ENCODE measurements around the gene PLIN1. TPM values are rescaled to one million over a fixed set of nuclear protein-coding genes. Genes with fewer than 3 reads are reported as not detected.

Gene PLIN1
- total RNA-seq, 1 donor from 2014 or later: 0.14 TPM

DNA sequence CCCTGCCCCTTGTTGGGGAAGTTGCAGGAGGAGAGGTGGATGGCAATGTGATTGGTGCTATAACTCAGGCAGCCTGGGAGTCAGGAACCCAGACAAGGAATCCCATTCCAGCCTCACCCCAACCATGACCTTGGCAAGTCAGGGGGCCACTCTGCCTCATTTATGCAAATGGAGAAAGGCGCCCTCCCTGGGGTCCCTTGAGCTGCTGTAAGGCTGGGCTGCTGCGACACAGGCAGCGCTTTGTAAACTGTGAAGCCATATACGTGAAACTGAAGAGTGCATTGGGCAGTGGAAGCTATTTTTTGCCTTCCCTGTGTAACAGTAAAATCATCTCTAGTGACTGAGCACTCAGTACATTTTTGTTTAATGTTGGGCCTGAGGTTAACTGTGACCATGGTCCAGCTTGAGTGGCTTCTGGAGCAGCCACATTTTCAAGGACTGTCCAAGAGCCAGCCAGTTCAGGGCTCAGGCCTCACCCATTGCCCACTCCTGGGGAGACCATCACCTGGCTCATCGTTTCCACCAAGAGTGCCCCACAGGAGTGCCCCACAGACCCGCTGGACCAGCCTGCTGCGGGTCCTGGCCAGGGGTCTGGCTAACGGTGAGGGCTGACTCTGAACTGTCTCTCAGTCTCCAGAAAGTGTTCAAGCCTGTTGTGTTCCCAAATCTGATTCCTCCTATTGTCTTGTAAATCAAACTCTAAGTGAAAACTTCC, 51.8 kb downstream of the PLIN1 start:
- Mint-ChIP-seq H3K4me3 (ENCODE audit: unreplicated experiment) (no peak overlapping the region), H3K9me3 (ENCODE audit: unreplicated experiment) (peaks cover 3% of the 10 kb centered on the region), H3K4me1 (ENCODE audit: low read depth, unreplicated experiment) (no peaks in the 10 kb centered on the region), H3K27me3 (ENCODE audit: low read depth, unreplicated experiment) (no peaks in the 10 kb centered on the region), H3K36me3 (ENCODE audit: low read depth, unreplicated experiment) (peaks cover 30% of the 10 kb centered on the region), H3K27ac (ENCODE audit: unreplicated experiment) (no peak overlapping the region)
- Histone ChIP-seq H3K36me3 (ENCODE audit: insufficient read depth, low read length) (peaks cover 61% of the 10 kb centered on the region), H4K20me1 (ENCODE audit: insufficient read depth, low read length) (no peaks in the 10 kb centered on the region), H3K9me3 (ENCODE audit: insufficient read depth, low read depth, low read length) (no peaks in the 10 kb centered on the region), H2AFZ (ENCODE audit: low read depth, low read length) (no peak overlapping the region), H3K4me1 (ENCODE audit: insufficient read depth, low read length) (no peaks in the 10 kb centered on the region), H3K27me3 (ENCODE audit: insufficient read depth, low read length) (no peaks in the 10 kb centered on the region), H3K4me3 (ENCODE audit: insufficient read depth, low read depth, low read length) (no peak overlapping the region), H3K9ac (ENCODE audit: low read length) (no peak overlapping the region), H3K27ac (ENCODE audit: low read depth, low read length) (no peak overlapping the region), H3K79me2 (ENCODE audit: insufficient read depth, low read length) (no peaks in the 10 kb centered on the region), H3K4me2 (ENCODE audit: low read length) (no peak overlapping the region)
- TF ChIP-seq, protein P1, sequence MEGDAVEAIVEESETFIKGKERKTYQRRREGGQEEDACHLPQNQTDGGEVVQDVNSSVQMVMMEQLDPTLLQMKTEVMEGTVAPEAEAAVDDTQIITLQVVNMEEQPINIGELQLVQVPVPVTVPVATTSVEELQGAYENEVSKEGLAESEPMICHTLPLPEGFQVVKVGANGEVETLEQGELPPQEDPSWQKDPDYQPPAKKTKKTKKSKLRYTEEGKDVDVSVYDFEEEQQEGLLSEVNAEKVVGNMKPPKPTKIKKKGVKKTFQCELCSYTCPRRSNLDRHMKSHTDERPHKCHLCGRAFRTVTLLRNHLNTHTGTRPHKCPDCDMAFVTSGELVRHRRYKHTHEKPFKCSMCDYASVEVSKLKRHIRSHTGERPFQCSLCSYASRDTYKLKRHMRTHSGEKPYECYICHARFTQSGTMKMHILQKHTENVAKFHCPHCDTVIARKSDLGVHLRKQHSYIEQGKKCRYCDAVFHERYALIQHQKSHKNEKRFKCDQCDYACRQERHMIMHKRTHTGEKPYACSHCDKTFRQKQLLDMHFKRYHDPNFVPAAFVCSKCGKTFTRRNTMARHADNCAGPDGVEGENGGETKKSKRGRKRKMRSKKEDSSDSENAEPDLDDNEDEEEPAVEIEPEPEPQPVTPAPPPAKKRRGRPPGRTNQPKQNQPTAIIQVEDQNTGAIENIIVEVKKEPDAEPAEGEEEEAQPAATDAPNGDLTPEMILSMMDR (IDR thresholded peaks at IDR 0.05; ENCODE audit: insufficient read depth, low read depth, low read length): no peak
- no peak for TF ChIP-seq EZH2 (IDR thresholded peaks at IDR 0.05; ENCODE audit: insufficient read depth, low read length)
- DNase-seq (ENCODE audit: low read depth) (no peak), FAIRE-seq (no peak)

GRCh38 chr15:89625716-89626115, 53.5 kb downstream of the PLIN1 start:
- Histone ChIP-seq H3K9me3 (ENCODE audit: insufficient read depth, low read depth, low read length) (no peaks in the 10 kb centered on the region), H3K27ac (ENCODE audit: low read depth, low read length) (no peak overlapping the region)
- H3K4me1 Mint-ChIP-seq (ENCODE audit: low read depth, unreplicated experiment): no peaks in the 10 kb centered on the region

More at GRCh38 chr15:89625716-89626115, 53.5 kb downstream of the PLIN1 start:
- H3K4me3 Mint-ChIP-seq (ENCODE audit: unreplicated experiment): no peak overlapping the region
- no peaks in the 10 kb centered on the region for H3K9me3 Mint-ChIP-seq (ENCODE audit: unreplicated experiment)
- H3K79me2 ChIP-seq (ENCODE audit: insufficient read depth, low read length): no peaks in the 10 kb centered on the region
- no peak for FAIRE-seq
- no peak overlapping the region for H3K27ac Mint-ChIP-seq (ENCODE audit: unreplicated experiment)
- peaks cover 55% of the 10 kb centered on the region for H3K36me3 ChIP-seq (ENCODE audit: insufficient read depth, low read length)
- H3K27me3 ChIP-seq (ENCODE audit: insufficient read depth, low read length): no peaks in the 10 kb centered on the region
- peaks cover 22% of the 10 kb centered on the region for H3K36me3 Mint-ChIP-seq (ENCODE audit: low read depth, unreplicated experiment)
- H3K4me1 ChIP-seq (ENCODE audit: insufficient read depth, low read length): no peaks in the 10 kb centered on the region
- no peak overlapping the region for H3K4me2 ChIP-seq (ENCODE audit: low read length)
- H3K27me3 Mint-ChIP-seq (ENCODE audit: low read depth, unreplicated experiment): no peaks in the 10 kb centered on the region
- no peak for DNase-seq (ENCODE audit: low read depth)
- TF ChIP-seq EZH2 (IDR thresholded peaks at IDR 0.05; ENCODE audit: insufficient read depth, low read length): no peak
- TF ChIP-seq, protein P1 (IDR thresholded peaks at IDR 0.05; ENCODE audit: insufficient read depth, low read depth, low read length): no peak
- H3K4me3 ChIP-seq (ENCODE audit: insufficient read depth, low read depth, low read length): no peak overlapping the region
- no peak overlapping the region for H3K9ac ChIP-seq (ENCODE audit: low read length)
- H4K20me1 ChIP-seq (ENCODE audit: insufficient read depth, low read length): no peaks in the 10 kb centered on the region
- no peak overlapping the region for H2AFZ ChIP-seq (ENCODE audit: low read depth, low read length)
